Natural killer cell treated with Interleukin-12 subunit alpha and Interleukin-12 subunit beta and Interleukin-15 and Interleukin-18, amount 100 ng/mL, for 72 hours (primary cell): Measurements from ENCODE around the gene RNASE3. TPM values are rescaled to one million over a fixed set of nuclear protein-coding genes. Genes with fewer than 3 reads are reported as not detected.
A peak's percentile ranks its signal among the peaks of the same experiment; 100 is the strongest.
"Not testable (repeated sequence)": the region's sequence is repeated elsewhere in the genome, so short reads cannot be mapped to it uniquely, and the experiment has no call there.

Experiments
- ATAC-seq, 2 donors: fragments of 150-1000 bp; cut with Tn5 transposase in 1 of 2; sonication (Bioruptor Pico), chemical (Tn5 transposase) in 1 of 2; 2 replicates each; pipeline ENCODE4 v1.10.0; 2021
- DNase-seq: peaks from one replicate; pipeline ENCODE4 v3.0.0; 2022; ENCODE audit warnings: low spot score
- H3K27ac Mint-ChIP-seq, 2 donors: 1 replicate in 1 of 2; 2 replicates in 1 of 2; pipeline ENCODE4 v1.8.0; 2022; ENCODE audit warnings: mixed read lengths in 2 of 2, mild to moderate bottlenecking in 1 of 2, moderate library complexity in 1 of 2
- H3K27me3 Mint-ChIP-seq, 2 donors: 1 replicate in 1 of 2; 2 replicates in 1 of 2; pipeline ENCODE4 v1.8.0; 2022; ENCODE audit warnings: mixed read lengths in 2 of 2
- H3K36me3 Mint-ChIP-seq: one replicate; pipeline ENCODE4 v1.8.0; 2022; ENCODE audit warnings: mixed read lengths
- H3K4me1 Mint-ChIP-seq, 2 donors: 1 replicate in 1 of 2; 2 replicates in 1 of 2; pipeline ENCODE4 v1.8.0; 2022; ENCODE audit warnings: low read depth in 2 of 2, mixed read lengths in 2 of 2, mild to moderate bottlenecking in 1 of 2
- H3K4me3 Mint-ChIP-seq: one replicate; pipeline ENCODE4 v1.8.0; 2022; ENCODE audit warnings: mixed read lengths
- H3K9me3 Mint-ChIP-seq: 2 replicates; pipeline ENCODE4 v1.8.0; 2022; ENCODE audit warnings: mixed read lengths
- total RNA-seq, 2 donors: library from RNA; stranded (reverse); gene quantifications; one replicate each; pipeline ENCODE4 v1.2.3, GENCODE V29; 2022

RNASE3 gene
- not detected for total RNA-seq

DNA sequence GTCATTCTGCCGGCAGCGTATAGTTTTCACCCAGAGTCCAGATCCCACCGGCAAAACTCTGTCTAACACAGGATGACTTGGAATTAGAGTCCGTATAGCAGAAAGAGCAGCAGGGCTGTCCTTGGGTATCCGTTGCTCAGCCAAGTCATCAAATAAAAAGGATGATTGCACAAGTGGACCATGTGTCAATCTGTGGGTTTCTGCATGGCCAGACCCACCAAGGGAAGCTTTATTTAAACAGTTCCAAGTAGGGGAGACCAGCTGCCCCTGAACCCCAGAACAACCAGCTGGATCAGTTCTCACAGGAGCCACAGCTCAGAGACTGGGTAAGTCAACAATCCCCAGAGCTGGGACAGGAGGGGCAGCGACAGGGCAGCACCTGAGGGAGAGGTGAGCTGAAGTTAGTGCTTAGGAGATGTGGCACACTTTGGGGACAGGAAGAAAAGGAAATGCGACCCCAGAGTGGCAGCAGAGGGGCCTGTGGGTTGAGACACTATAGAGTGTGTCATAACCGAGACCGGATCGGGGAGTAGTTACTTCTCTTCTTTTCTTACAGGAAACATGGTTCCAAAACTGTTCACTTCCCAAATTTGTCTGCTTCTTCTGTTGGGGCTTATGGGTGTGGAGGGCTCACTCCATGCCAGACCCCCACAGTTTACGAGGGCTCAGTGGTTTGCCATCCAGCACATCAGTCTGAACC is at the start of gene RNASE3:
Gene RNASE3, plus strand, starts transcription at position 260 of the 700 bp plus-strand sequence. Its CDS starts 302 bp downstream, at position 562.
- H3K36me3 Mint-ChIP-seq, H3K27ac Mint-ChIP-seq, H3K9me3 Mint-ChIP-seq, DNase-seq, H3K4me3 Mint-ChIP-seq, ATAC-seq, H3K4me1 Mint-ChIP-seq: not testable (repeated sequence)
- H3K27me3 Mint-ChIP-seq, result peaks cover 26 to 36% of the 10 kb centered on the region in 2 donors

DNA sequence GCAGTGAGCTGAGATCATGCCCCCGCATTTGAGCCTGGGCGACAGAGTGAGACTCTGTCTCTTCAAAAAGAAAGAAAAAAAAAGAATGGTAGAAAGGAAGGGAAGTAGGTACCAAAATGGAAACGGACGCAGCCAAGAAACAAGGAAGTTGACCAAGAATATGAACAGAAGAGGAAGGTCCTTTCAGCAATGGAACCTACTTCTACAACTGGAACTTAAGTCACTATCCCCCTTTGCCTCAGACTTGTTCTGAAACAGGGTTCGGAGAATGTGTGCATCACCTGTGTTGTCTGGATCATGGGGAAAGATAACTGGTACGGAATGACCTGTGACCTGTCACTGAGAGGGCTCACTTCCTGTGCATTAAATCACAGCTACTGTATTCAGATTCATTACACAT is 44.6 kb upstream of the RNASE3 start:
- H3K4me3 Mint-ChIP-seq, result no peak overlapping the region
- H3K27ac Mint-ChIP-seq, result no peak overlapping the region
- DNase-seq (no peak), ATAC-seq (no peak)
- H3K4me1 Mint-ChIP-seq, result no peaks in the 10 kb centered on the region
- H3K9me3 Mint-ChIP-seq, result no peaks in the 10 kb centered on the region
- H3K27me3 Mint-ChIP-seq, result peaks cover 13 to 23% of the 10 kb centered on the region in 2 donors
- H3K36me3 Mint-ChIP-seq, result no peaks in the 10 kb centered on the region

GRCh38 chr14:20848316-20848954 is 42.8 kb upstream of the RNASE3 start:
- DNase-seq, result no peak
- Mint-ChIP-seq H3K4me1 (no peaks in the 10 kb centered on the region), H3K4me3 (no peak overlapping the region), H3K27ac (no peak overlapping the region), H3K36me3 (no peaks in the 10 kb centered on the region), H3K9me3 (no peaks in the 10 kb centered on the region), H3K27me3 (peaks cover 13 to 37% of the 10 kb centered on the region in 2 donors)
- ATAC-seq, result peak in 1 of 2 donors; percentile 28

DNA sequence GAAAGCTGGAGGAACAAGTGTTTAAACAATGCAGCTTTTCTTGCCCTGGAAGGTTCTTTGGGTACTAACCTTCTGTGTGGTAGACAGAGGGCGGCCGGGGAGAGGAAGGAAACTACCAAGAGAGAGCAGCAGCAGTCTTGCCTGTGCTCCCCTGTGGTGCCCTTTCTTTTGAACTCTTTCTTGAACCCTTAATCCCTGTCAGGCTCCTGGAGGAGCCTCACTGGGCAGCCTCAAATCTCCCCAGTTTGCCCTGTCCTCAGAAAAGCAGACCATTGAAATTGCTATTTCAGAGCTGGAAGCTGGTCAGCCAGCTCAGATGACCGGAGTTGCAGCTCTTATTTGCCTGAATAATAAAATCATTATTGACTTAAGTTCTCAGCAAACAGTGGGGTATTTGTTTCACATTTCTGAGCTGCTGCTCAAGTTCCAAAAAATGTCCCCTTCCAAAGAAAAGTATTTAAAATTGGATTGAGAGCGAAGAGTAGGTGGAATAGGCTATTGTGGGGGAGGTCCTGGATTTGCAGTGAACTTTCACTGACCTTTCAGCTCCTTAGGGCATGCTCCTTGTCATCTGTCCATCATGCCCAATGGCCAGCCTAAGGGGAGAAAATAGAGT is 42.1 kb upstream of the RNASE3 start:
- Mint-ChIP-seq H3K36me3 (no peaks in the 10 kb centered on the region), H3K27me3 (peaks cover 13 to 37% of the 10 kb centered on the region in 2 donors), H3K27ac (no peak overlapping the region)

GRCh38 chr14:20853042-20853441 is 38.1 kb upstream of the RNASE3 start:
- Mint-ChIP-seq H3K9me3 (no peaks in the 10 kb centered on the region), H3K36me3 (no peaks in the 10 kb centered on the region), H3K4me1 (peaks cover 0 to 3% of the 10 kb centered on the region in 2 donors), H3K27ac (no peak overlapping the region), H3K4me3 (no peak overlapping the region), H3K27me3 (peaks cover 13 to 29% of the 10 kb centered on the region in 2 donors)
- ATAC-seq (no peak), DNase-seq (no peak)

More for the DNA sequence above, 42.1 kb upstream of the RNASE3 start:
- Mint-ChIP-seq H3K4me1 (no peaks in the 10 kb centered on the region), H3K9me3 (no peaks in the 10 kb centered on the region), H3K4me3 (no peak overlapping the region)
- no peak for DNase-seq
- ATAC-seq, result no peak

GRCh38 chr14:20855652-20856291 is 35.4 kb upstream of the RNASE3 start:
- Mint-ChIP-seq H3K36me3 (no peaks in the 10 kb centered on the region), H3K9me3 (no peaks in the 10 kb centered on the region)

GRCh38 chr14:20857207-20857606 is 34.0 kb upstream of the RNASE3 start:
- Mint-ChIP-seq H3K9me3 (no peaks in the 10 kb centered on the region), H3K27me3 (peaks cover 19 to 28% of the 10 kb centered on the region in 2 donors), H3K27ac (no peak overlapping the region), H3K4me1 (peaks cover 0 to 3% of the 10 kb centered on the region in 2 donors), H3K36me3 (no peaks in the 10 kb centered on the region), H3K4me3 (no peak overlapping the region)
- ATAC-seq (no peak), DNase-seq (no peak)

More at GRCh38 chr14:20855652-20856291, 35.4 kb upstream of the RNASE3 start:
- ATAC-seq, result peak; percentile 70 to 81
- H3K4me3 Mint-ChIP-seq, result no peak overlapping the region
- no peak for DNase-seq
- H3K4me1 Mint-ChIP-seq, result peaks cover 0 to 3% of the 10 kb centered on the region in 2 donors
- H3K27ac Mint-ChIP-seq, result no peak overlapping the region
- H3K27me3 Mint-ChIP-seq, result peaks cover 14 to 21% of the 10 kb centered on the region in 2 donors

DNA sequence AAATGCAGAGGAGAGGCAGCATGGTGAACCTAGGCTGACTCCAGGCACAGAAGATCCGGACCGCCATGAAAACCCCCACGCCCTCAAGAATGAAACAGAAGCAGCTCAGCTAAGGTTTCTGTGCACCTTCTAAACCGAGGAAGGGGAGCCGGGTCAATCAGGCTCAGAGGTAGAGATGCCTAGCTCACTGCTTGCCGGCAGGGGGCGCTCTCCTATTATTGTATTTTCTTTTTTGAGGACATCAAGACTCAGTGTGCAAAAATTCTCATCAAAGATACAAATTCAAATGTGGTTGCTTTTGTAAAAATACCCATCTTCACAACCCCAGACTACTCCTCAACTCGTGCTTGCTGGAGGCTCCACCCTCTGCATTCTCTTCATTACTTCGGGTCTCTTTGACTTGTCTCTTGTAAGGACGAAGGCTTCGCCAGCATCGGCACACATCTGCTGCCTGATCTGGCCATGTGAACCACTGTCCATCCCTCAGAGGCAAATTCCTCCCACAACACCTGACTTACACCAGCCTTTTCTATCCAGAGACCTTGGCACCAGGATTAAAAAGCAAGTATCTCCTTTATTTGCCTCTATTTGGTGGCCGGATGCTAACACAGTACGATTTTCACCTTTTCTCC is 33.4 kb upstream of the RNASE3 start:
- no peak overlapping the region for H3K4me3 Mint-ChIP-seq
- no peaks in the 10 kb centered on the region for H3K9me3 Mint-ChIP-seq
- DNase-seq (peak; percentile 78), ATAC-seq (peak; percentile 73 to 75)
- H3K27ac Mint-ChIP-seq, result no peak overlapping the region
- H3K4me1 Mint-ChIP-seq, result peaks cover 0 to 3% of the 10 kb centered on the region in 2 donors
- H3K36me3 Mint-ChIP-seq, result no peaks in the 10 kb centered on the region
- H3K27me3 Mint-ChIP-seq, result peaks cover 22 to 26% of the 10 kb centered on the region in 2 donors

DNA sequence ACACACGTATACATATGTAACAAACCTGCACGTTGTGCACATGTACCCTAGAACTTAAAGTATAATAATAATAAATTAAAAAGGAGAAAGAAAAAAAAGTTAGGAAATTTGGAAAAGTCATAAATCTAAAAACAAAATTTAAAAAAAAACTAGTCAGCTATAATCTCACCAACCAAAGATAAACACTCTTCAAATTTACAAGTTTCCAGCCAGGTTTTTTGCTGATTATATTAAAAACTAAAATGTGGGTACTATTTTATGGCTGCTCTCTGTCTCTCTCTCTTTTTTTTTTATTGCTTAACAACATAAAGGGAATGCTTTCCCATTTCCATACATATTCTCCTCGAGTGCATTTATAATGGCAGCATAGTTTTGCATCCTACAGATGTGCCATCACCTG is 25.0 kb upstream of the RNASE3 start:
- Mint-ChIP-seq H3K27me3 (peaks cover 32 to 35% of the 10 kb centered on the region in 2 donors), H3K27ac (no peak overlapping the region), H3K4me1 (no peaks in the 10 kb centered on the region), H3K9me3 (no peaks in the 10 kb centered on the region), H3K4me3 (no peak overlapping the region), H3K36me3 (no peaks in the 10 kb centered on the region)
- no peak for ATAC-seq
- no peak for DNase-seq

DNA sequence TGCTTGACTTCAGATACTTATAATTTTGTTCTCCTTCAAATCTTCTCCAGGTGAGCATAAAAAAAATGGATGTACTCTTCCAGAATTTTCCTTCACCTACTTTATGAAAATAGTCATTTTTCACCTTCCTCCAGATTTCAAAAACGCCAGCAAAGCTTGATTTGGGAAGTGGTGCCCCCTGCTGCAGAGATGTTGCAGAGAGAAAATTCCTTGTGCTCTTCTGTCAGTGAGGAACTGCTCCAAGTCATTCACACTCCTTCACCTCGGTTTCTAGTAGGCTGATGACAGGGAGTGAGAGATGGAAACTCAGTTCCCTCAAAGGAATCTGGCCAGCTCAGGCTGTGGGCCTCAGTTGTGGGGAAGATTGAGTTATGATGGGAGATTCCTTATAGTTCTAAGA is 24.2 kb upstream of the RNASE3 start:
- Mint-ChIP-seq H3K27me3 (peaks cover 34 to 35% of the 10 kb centered on the region in 2 donors), H3K4me3 (no peak overlapping the region), H3K4me1 (no peaks in the 10 kb centered on the region), H3K9me3 (no peaks in the 10 kb centered on the region), H3K27ac (no peak overlapping the region), H3K36me3 (no peaks in the 10 kb centered on the region)
- DNase-seq, result no peak
- no peak for ATAC-seq

DNA sequence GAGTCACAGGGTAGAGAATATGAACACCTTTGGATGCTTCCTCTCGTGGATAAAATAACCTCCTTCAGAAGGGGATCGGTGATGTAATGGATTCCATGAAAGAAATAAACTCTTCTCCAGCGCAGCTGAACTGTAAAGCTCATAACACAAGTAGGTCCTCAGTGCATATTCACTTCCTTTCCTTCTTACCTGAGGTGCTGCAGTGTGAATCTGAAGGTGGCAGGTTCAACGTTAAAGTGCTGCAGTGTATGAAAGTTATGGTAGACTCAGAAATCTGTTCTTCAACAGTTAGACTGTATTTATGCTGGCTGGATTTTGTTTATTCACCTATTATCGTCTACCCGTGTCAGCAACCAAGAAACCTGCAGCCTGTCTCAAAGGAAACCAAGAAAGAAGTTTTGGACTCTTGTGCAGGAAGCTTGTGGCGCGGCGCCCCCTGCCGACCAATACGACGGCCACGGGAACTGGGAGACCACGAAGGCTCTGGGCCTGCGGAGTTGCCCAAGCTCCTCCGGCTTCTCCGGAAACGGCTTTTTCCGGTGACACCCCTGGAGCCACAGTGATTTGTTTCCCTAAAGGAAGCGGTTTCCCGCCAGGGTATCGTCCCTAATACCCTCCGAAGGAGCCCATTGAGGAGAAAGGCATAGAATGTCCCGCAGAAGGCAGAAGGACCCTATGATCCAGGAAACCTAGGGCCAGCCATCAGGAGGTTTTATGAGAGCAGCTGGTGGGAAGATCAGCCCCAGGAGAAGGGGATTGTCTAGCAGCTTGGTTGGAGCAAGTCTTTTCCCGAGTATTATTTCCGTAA is 17.6 kb upstream of the RNASE3 start:
- Mint-ChIP-seq H3K9me3 (no peaks in the 10 kb centered on the region), H3K4me3 (peak overlapping the region; percentile 7), H3K4me1 (peaks cover 9 to 10% of the 10 kb centered on the region in 2 donors), H3K27me3 (peaks cover 19 to 27% of the 10 kb centered on the region in 2 donors), H3K36me3 (no peaks in the 10 kb centered on the region), H3K27ac (no peak overlapping the region)
- peak; percentile 83 for DNase-seq
- ATAC-seq, result peak; percentile 93 to 95

GRCh38 chr14:20877016-20877415 is 14.2 kb upstream of the RNASE3 start:
- Mint-ChIP-seq H3K36me3 (no peaks in the 10 kb centered on the region), H3K9me3 (no peaks in the 10 kb centered on the region), H3K27me3 (peaks cover 7 to 9% of the 10 kb centered on the region in 2 donors), H3K4me1 (peaks cover 16 to 18% of the 10 kb centered on the region in 2 donors), H3K4me3 (no peak overlapping the region), H3K27ac (no peak overlapping the region)
- DNase-seq (no peak), ATAC-seq (no peak)

GRCh38 chr14:20878695-20879094 is 12.5 kb upstream of the RNASE3 start:
- no peaks in the 10 kb centered on the region for H3K9me3 Mint-ChIP-seq
- ATAC-seq (no peak), DNase-seq (no peak)
- no peaks in the 10 kb centered on the region for H3K36me3 Mint-ChIP-seq
- H3K27me3 Mint-ChIP-seq, result peaks cover 7 to 9% of the 10 kb centered on the region in 2 donors
- H3K27ac Mint-ChIP-seq, result no peak overlapping the region
- H3K4me1 Mint-ChIP-seq, result peaks cover 11 to 13% of the 10 kb centered on the region in 2 donors
- H3K4me3 Mint-ChIP-seq, result no peak overlapping the region
